Mucosa of descending colon (tissue), 3 donors: Measurements from ENCODE around the gene ADRA2B. TPM values are rescaled to one million over a fixed set of nuclear protein-coding genes. Genes with fewer than 3 reads are reported as not detected.

Experiments
- ATAC-seq: fragments of 200-7000 bp; cut with Tn5 transposase; one replicate; pipeline ENCODE4 v1.9.1; 2020; ENCODE audit warnings: mild to moderate bottlenecking, moderate library complexity
- DNase-seq, 3 donors: peaks; one replicate each; pipeline ENCODE4 v3.0.0-alpha.2; 2020
- H3K36me3 ChIP-seq: fragments of 200-600 bp; one replicate; pipeline ENCODE4 v1.8.0; 2021; ENCODE audit warnings: low read depth, mild to moderate bottlenecking
- H3K4me1 ChIP-seq: fragments of 200-600 bp; one replicate; pipeline ENCODE4 v1.8.0; 2021; ENCODE audit warnings: low read depth, mild to moderate bottlenecking
- H3K4me3 ChIP-seq: fragments of 200-600 bp; one replicate; pipeline ENCODE4 v1.8.0; 2021; ENCODE audit warnings: mild to moderate bottlenecking
- H3K9me3 ChIP-seq: fragments of 200-600 bp; one replicate; pipeline ENCODE4 v1.8.0; 2021; ENCODE audit warnings: mild to moderate bottlenecking
- CTCF ChIP-seq: fragments of 200-600 bp; IDR thresholded peaks from one replicate; pipeline ENCODE4 v1.8.0; 2022; ENCODE audit warnings: antibody characterized with exemption, mild to moderate bottlenecking
- intact Hi-C, 2 donors: fragments of 100-400 bp; cut with DNase I in 1 of 2; cut with micrococcal nuclease in 1 of 2; formaldehyde crosslinking; loops; one replicate each; pipeline versions ENCODE4 v1.11.0 to v1.11.1; 2022; cut with DNase I, micrococcal nuclease
- total RNA-seq, 3 donors: library from RNA; stranded (reverse); fragmentation: NEBNext Ultra II Directional in 2 of 3; extraction: Animal tissue kit (Norgen Biotek cat#: 25700) in 2 of 3; gene quantifications; one replicate each; pipeline versions ENCODE4 v1.2.1 to v1.2.4, GENCODE V29; 2021 to 2023
- donor health status: DM: no; HTN: no; CAD: no; lungs with moderate emphysema.
- donor health status: DM: no; HTN: no; CAD: no.
- donor health status: DM: no; HTN: yes; CAD: no.

The ADRA2B gene
- total RNA-seq, 3 donors from 2014 or later = 0.17 to 0.73 (median 0.36) TPM

- H3K9me3 ChIP-seq = no peaks in the 10 kb centered on the region
- peaks cover 13% of the 10 kb centered on the region for H3K4me1 ChIP-seq
- no peak for TF ChIP-seq CTCF
- intact Hi-C loops = no loop called here
- peak; percentile 31 for ATAC-seq
- H3K36me3 ChIP-seq = no peaks in the 10 kb centered on the region
- DNase-seq = peak; percentile 55 to 88 (median 75)
- H3K4me3 ChIP-seq = no peak overlapping the region
Observed at GRCh38 chr2:96146153-96146880, 29.9 kb upstream of the ADRA2B start.

GRCh38 chr2:96145848-96146152 is 29.4 kb upstream of the ADRA2B start:
- intact Hi-C loops = no loop called here
- ATAC-seq (no peak), DNase-seq (peak in 1 of 3 donors; percentile 39)
- no peak for TF ChIP-seq CTCF
- Histone ChIP-seq H3K4me1 (peaks cover 13% of the 10 kb centered on the region), H3K4me3 (no peak overlapping the region), H3K9me3 (no peaks in the 10 kb centered on the region), H3K36me3 (no peaks in the 10 kb centered on the region)

GRCh38 chr2:96145036-96145847 is 28.9 kb upstream of the ADRA2B start, which contains the start of gene DUSP2:
Gene DUSP2 (minus strand): TSS chr2:96145440. CDS start chr2:96145354, 86 bp downstream.
- Histone ChIP-seq H3K4me3 (peak within 1 kb of the TSS; percentile 12), H3K36me3 (no peaks in the 10 kb centered on the region), H3K4me1 (peaks cover 13% of the 10 kb centered on the region), H3K9me3 (no peaks in the 10 kb centered on the region)
- peak; percentile 77 for ATAC-seq
- DNase-seq = peak; percentile 79 to 92 (median 87)
- no peak for TF ChIP-seq CTCF
- intact Hi-C loops = no loop called here

- Histone ChIP-seq H3K4me1 (peaks cover 13% of the 10 kb centered on the region), H3K36me3 (no peaks in the 10 kb centered on the region), H3K9me3 (no peaks in the 10 kb centered on the region), H3K4me3 (peak overlapping the region; percentile 12)
- ATAC-seq (peak; percentile 14), DNase-seq (peak; percentile 53 to 74 (median 68))
- TF ChIP-seq CTCF = no peak
- intact Hi-C loops = no loop called here
Observed at GRCh38 chr2:96144481-96145035, 28.2 kb upstream of the ADRA2B start.

- no peak for TF ChIP-seq CTCF
- H3K36me3 ChIP-seq = no peaks in the 10 kb centered on the region
- no peaks in the 10 kb centered on the region for H3K9me3 ChIP-seq
- ATAC-seq = no peak
- intact Hi-C loops = no loop called here
- peaks cover 17% of the 10 kb centered on the region for H3K4me1 ChIP-seq
- no peak overlapping the region for H3K4me3 ChIP-seq
- DNase-seq = peak; percentile 35 to 62 (median 56)
Observed at GRCh38 chr2:96143848-96144480, 27.6 kb upstream of the ADRA2B start.
